Left lung (tissue), 10 donors: Measurements from ENCODE around the gene BIRC7. TPM values are rescaled to one million over a fixed set of nuclear protein-coding genes. Genes with fewer than 3 reads are reported as not detected.

Experiments
- ATAC-seq: fragments of 200-7000 bp; cut with Tn5 transposase; one replicate; pipeline ENCODE4 v1.9.1; 2020; ENCODE audit warnings: moderate library complexity
- DNase-seq, 4 donors: peaks; one replicate each; pipeline ENCODE4 v3.0.0-alpha.2; 2013 to 2020
- H3K27ac ChIP-seq, 2 donors: fragments of 200-600 bp; sonication (generic) in 1 of 2; one replicate each; pipeline versions ENCODE4 v1.5.0 to v1.8.0; 2020 to 2021
- H3K27me3 ChIP-seq, 2 donors: fragments of 200-600 bp; sonication (generic) in 1 of 2; one replicate each; pipeline versions ENCODE4 v1.5.0 to v1.8.0; 2020 to 2021
- H3K36me3 ChIP-seq, 2 donors: fragments of 200-600 bp; sonication (generic) in 1 of 2; one replicate each; pipeline versions ENCODE4 v1.5.0 to v1.8.0; 2020 to 2021
- H3K4me1 ChIP-seq, 2 donors: fragments of 200-600 bp; one replicate each; pipeline ENCODE4 v1.8.0; 2021
- H3K4me3 ChIP-seq, 2 donors: fragments of 200-600 bp; sonication (generic) in 1 of 2; one replicate each; pipeline versions ENCODE4 v1.5.0 to v1.8.0; 2020 to 2021; ENCODE audit warnings: mild to moderate bottlenecking in 1 of 2
- H3K9me3 ChIP-seq, 2 donors: fragments of 200-600 bp; sonication (generic) in 1 of 2; one replicate each; pipeline versions ENCODE4 v1.5.0 to v1.8.0; 2020 to 2021
- intact Hi-C, 2 donors: fragments of 100-400 bp; cut with DNase I; formaldehyde crosslinking; loops; one replicate each; pipeline versions ENCODE4 v1.11.2 to v1.14.2; 2022
- polyA plus RNA-seq, 6 donors: library from polyadenylated mRNA; unstranded; fragments of 120-200 nt; gene quantifications; one replicate each; pipeline ENCODE4 v1.2.1, GENCODE V29; 2013; ENCODE audit not compliant: insufficient read length in 6 of 6
- total RNA-seq, 2 donors: library from RNA; stranded (reverse); fragmentation: NEBNext Ultra II Directional; extraction: Animal tissue kit (Norgen Biotek cat#: 25700); gene quantifications; one replicate each; pipeline ENCODE4 v1.2.1, GENCODE V29; 2021
- TF ChIP-seq, protein P1 (sequence below), 2 donors: fragments of 200-600 bp; sonication (generic) in 1 of 2; IDR thresholded peaks; one replicate each; pipeline versions ENCODE4 v1.5.0 to v1.8.0; 2021; ENCODE audit warnings: antibody characterized with exemption in 2 of 2
- donor health status: DM: no; HTN: yes; CAD: no.
- donor health status: DM: no; HTN: no; CAD: no.

Gene BIRC7
- total and polyA plus RNA-seq, 8 donors = 0.24 to 0.64 (median 0.42) TPM; not detected in 4

GRCh38 chr20:63236116-63236837 lies 572 bp downstream of the BIRC7 start:
- no peak overlapping the region for H3K27ac ChIP-seq
- intact Hi-C loops = no loop called here
- peaks cover 0 to 98% of the 10 kb centered on the region in 2 donors for H3K27me3 ChIP-seq
- no peaks in the 10 kb centered on the region for H3K36me3 ChIP-seq
- H3K4me1 ChIP-seq = no peaks in the 10 kb centered on the region
- TF ChIP-seq, protein P1, sequence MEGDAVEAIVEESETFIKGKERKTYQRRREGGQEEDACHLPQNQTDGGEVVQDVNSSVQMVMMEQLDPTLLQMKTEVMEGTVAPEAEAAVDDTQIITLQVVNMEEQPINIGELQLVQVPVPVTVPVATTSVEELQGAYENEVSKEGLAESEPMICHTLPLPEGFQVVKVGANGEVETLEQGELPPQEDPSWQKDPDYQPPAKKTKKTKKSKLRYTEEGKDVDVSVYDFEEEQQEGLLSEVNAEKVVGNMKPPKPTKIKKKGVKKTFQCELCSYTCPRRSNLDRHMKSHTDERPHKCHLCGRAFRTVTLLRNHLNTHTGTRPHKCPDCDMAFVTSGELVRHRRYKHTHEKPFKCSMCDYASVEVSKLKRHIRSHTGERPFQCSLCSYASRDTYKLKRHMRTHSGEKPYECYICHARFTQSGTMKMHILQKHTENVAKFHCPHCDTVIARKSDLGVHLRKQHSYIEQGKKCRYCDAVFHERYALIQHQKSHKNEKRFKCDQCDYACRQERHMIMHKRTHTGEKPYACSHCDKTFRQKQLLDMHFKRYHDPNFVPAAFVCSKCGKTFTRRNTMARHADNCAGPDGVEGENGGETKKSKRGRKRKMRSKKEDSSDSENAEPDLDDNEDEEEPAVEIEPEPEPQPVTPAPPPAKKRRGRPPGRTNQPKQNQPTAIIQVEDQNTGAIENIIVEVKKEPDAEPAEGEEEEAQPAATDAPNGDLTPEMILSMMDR (IDR thresholded peaks at IDR 0.05) = no peak
- DNase-seq (no peak), ATAC-seq (no peak)
- no peaks in the 10 kb centered on the region for H3K9me3 ChIP-seq
- no peak overlapping the region for H3K4me3 ChIP-seq

GRCh38 chr20:63238031-63238430 lies 2.3 kb downstream of the BIRC7 start:
- Histone ChIP-seq H3K4me3 (no peak overlapping the region), H3K36me3 (no peaks in the 10 kb centered on the region), H3K27me3 (peaks cover 0 to 95% of the 10 kb centered on the region in 2 donors), H3K9me3 (no peaks in the 10 kb centered on the region), H3K27ac (no peak overlapping the region), H3K4me1 (no peaks in the 10 kb centered on the region)
- TF ChIP-seq, protein P1 (IDR thresholded peaks at IDR 0.05) = no peak
- intact Hi-C loops = no loop called here
- ATAC-seq (no peak), DNase-seq (no peak)

DNA sequence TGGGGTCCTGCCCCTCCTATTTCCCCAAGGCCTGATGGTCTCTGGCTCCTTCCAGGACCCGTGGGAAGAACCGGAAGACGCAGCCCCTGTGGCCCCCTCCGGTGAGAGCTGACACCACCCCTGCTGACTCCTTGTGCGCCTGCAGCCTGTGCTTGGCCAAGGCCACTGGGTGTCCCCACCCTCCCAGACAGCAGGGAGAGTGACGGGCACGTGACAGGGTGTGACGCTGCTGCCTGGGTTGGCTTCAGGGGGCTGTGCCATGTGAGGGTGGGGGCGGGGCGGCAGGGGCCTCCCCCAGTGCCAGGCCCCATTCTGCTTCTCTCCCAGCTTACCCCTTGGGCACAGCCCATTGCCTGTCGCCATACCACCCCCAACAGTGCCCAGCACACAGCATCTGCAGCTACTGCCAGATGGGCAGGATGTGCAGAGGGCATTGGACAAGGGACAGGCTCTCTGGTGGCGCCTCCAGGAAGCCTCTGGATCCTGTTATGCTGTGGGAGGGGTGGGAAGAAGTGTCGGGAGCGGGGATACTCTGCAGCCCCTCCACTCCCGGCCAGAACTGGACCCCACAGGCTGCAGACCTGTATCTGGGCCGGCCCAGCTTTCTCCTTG lies 2.9 kb downstream of the BIRC7 start:
- H3K27me3 ChIP-seq = peaks cover 0 to 95% of the 10 kb centered on the region in 2 donors
- no peaks in the 10 kb centered on the region for H3K36me3 ChIP-seq
- DNase-seq (peak in 1 of 4 donors; percentile 52), ATAC-seq (no peak)
- H3K27ac ChIP-seq = no peak overlapping the region
- no peaks in the 10 kb centered on the region for H3K4me1 ChIP-seq
- H3K9me3 ChIP-seq = no peaks in the 10 kb centered on the region
- intact Hi-C loops = no loop called here
- no peak overlapping the region for H3K4me3 ChIP-seq
- TF ChIP-seq, protein P1 (IDR thresholded peaks at IDR 0.05) = no peak

DNA sequence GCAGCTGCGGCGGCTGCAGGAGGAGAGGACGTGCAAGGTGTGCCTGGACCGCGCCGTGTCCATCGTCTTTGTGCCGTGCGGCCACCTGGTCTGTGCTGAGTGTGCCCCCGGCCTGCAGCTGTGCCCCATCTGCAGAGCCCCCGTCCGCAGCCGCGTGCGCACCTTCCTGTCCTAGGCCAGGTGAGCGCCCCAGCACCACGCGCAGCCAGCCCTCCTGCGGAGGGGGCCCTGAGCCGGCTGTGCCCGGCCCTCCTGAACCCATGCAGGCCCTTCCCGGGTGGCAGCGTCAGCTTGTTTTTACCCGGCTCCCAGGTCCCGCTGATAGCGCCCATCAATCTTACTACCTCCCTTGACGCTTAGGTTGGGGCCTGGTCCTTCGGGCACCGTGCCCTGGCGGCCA lies 3.7 kb downstream of the BIRC7 start:
- TF ChIP-seq, protein P1 (IDR thresholded peaks at IDR 0.05) = no peak
- intact Hi-C loops = no loop called here
- DNase-seq = no peak

DNA sequence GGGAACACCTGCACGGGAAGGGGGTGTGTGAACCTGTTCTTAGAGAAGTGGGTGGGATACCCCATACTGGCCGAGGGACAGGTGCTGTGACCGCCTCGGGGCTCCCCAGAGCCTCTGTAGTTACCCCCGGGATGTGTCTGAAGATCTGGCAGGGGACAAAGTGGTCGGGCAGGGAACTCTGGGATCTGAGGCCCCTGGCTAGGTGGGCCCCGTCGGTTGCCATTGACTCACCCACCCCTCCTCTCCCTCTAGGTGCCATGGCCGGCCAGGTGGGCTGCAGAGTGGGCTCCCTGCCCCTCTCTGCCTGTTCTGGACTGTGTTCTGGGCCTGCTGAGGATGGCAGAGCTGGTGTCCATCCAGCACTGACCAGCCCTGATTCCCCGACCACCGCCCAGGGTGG lies 4.3 kb downstream of the BIRC7 start:
- H3K4me1 ChIP-seq = no peaks in the 10 kb centered on the region
- TF ChIP-seq, protein P1 (IDR thresholded peaks at IDR 0.05) = no peak
- no peak for DNase-seq
- no peak for ATAC-seq
- intact Hi-C loops = no loop called here
- no peak overlapping the region for H3K4me3 ChIP-seq
- no peaks in the 10 kb centered on the region for H3K9me3 ChIP-seq
- H3K36me3 ChIP-seq = no peaks in the 10 kb centered on the region
- H3K27ac ChIP-seq = no peak overlapping the region
- H3K27me3 ChIP-seq = peaks cover 0 to 95% of the 10 kb centered on the region in 2 donors

More for the DNA sequence above, 3.7 kb downstream of the BIRC7 start:
- Histone ChIP-seq H3K27me3 (peaks cover 0 to 95% of the 10 kb centered on the region in 2 donors), H3K9me3 (no peaks in the 10 kb centered on the region), H3K4me3 (no peak overlapping the region), H3K36me3 (no peaks in the 10 kb centered on the region), H3K4me1 (no peaks in the 10 kb centered on the region), H3K27ac (no peak overlapping the region)
- no peak for ATAC-seq
